ENCODE results near the gene PML.

Gene PML

DNA sequence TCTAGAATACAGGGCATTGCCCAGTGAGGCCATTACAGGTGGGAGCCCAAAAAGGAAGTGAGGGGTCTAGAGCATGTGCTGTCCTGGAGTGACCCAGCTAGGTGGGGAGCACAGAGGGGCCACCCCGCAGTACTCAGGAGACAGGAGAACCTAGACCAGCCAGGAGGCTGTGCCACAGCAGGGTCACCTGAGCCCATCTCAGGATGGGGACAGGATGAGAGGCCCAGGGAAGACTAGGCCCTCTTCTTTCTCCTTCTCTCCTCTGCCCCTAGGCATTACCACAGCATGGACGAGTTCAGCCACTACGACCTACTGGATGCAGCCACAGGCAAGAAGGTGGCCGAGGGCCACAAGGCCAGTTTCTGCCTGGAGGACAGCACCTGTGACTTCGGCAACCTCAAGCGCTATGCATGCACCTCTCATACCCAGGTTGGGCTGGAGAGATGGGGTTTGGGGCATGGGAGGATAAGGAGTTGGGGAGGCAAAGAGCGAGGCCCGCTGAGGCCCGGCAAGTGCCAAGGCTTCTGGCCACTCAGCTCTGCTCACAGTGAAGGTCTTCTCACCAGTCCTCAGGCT lies 47.6 kb upstream of the PML start:
- TF ChIP-seq SPI1 (IDR thresholded peaks at IDR 0.05; ENCODE audit: borderline replicate concordance, low read depth), result no peak
- TF ChIP-seq GABPA (IDR thresholded peaks at IDR 0.05; ENCODE audit: low read depth), result no peak
- TF ChIP-seq, protein P1, sequence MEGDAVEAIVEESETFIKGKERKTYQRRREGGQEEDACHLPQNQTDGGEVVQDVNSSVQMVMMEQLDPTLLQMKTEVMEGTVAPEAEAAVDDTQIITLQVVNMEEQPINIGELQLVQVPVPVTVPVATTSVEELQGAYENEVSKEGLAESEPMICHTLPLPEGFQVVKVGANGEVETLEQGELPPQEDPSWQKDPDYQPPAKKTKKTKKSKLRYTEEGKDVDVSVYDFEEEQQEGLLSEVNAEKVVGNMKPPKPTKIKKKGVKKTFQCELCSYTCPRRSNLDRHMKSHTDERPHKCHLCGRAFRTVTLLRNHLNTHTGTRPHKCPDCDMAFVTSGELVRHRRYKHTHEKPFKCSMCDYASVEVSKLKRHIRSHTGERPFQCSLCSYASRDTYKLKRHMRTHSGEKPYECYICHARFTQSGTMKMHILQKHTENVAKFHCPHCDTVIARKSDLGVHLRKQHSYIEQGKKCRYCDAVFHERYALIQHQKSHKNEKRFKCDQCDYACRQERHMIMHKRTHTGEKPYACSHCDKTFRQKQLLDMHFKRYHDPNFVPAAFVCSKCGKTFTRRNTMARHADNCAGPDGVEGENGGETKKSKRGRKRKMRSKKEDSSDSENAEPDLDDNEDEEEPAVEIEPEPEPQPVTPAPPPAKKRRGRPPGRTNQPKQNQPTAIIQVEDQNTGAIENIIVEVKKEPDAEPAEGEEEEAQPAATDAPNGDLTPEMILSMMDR (IDR thresholded peaks at IDR 0.05; ENCODE audit: insufficient read depth, low read length), result no peak
- TF ChIP-seq, protein P2, sequence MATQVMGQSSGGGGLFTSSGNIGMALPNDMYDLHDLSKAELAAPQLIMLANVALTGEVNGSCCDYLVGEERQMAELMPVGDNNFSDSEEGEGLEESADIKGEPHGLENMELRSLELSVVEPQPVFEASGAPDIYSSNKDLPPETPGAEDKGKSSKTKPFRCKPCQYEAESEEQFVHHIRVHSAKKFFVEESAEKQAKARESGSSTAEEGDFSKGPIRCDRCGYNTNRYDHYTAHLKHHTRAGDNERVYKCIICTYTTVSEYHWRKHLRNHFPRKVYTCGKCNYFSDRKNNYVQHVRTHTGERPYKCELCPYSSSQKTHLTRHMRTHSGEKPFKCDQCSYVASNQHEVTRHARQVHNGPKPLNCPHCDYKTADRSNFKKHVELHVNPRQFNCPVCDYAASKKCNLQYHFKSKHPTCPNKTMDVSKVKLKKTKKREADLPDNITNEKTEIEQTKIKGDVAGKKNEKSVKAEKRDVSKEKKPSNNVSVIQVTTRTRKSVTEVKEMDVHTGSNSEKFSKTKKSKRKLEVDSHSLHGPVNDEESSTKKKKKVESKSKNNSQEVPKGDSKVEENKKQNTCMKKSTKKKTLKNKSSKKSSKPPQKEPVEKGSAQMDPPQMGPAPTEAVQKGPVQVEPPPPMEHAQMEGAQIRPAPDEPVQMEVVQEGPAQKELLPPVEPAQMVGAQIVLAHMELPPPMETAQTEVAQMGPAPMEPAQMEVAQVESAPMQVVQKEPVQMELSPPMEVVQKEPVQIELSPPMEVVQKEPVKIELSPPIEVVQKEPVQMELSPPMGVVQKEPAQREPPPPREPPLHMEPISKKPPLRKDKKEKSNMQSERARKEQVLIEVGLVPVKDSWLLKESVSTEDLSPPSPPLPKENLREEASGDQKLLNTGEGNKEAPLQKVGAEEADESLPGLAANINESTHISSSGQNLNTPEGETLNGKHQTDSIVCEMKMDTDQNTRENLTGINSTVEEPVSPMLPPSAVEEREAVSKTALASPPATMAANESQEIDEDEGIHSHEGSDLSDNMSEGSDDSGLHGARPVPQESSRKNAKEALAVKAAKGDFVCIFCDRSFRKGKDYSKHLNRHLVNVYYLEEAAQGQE (IDR thresholded peaks at IDR 0.05; ENCODE audit: insufficient replicate concordance, low read depth), result no peak
- TF ChIP-seq POLR2AphosphoS5 (IDR thresholded peaks at IDR 0.05; ENCODE audit: low read depth), result no peak
- DNase-seq (ENCODE audit: low read depth in 1 of 2, low spot score in 1 of 2), result no peak
- Histone ChIP-seq H3K27ac (replicated peaks) (no peak overlapping the region), H3K4me3 (replicated peaks; ENCODE audit: insufficient read depth, low read length) (no peak overlapping the region), H3K27me3 (ENCODE audit: insufficient read depth, poor library complexity, severe bottlenecking) (no peaks in the 10 kb centered on the region)

DNA sequence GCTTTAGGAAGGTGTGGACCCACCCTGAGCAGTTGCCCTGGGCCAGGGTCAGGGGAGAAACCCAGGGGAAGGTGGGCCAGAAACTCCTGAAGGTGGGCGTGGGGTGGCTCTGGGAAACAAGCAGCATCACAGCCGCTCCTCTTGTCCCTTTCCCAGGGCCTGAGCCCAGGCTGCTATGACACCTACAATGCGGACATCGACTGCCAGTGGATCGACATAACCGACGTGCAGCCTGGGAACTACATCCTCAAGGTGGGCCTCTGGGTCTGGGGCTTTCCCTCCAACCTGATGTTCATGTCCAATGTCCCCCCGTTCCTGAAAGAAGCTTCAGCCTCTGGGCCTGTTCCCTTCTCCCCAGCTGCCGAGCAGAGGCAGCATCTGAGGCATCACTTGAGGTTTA lies 46.9 kb upstream of the PML start:
- DNase-seq (ENCODE audit: low read depth in 1 of 2, low spot score in 1 of 2), result no peak
- TF ChIP-seq, protein P2 (IDR thresholded peaks at IDR 0.05; ENCODE audit: insufficient replicate concordance, low read depth), result no peak
- TF ChIP-seq SPI1 (IDR thresholded peaks at IDR 0.05; ENCODE audit: borderline replicate concordance, low read depth) (no peak), POLR2AphosphoS5 (IDR thresholded peaks at IDR 0.05; ENCODE audit: low read depth) (no peak), GABPA (IDR thresholded peaks at IDR 0.05; ENCODE audit: low read depth) (no peak)
- TF ChIP-seq, protein P1 (IDR thresholded peaks at IDR 0.05; ENCODE audit: insufficient read depth, low read length), result no peak
- Histone ChIP-seq H3K4me3 (replicated peaks; ENCODE audit: insufficient read depth, low read length) (no peak overlapping the region), H3K27me3 (ENCODE audit: insufficient read depth, poor library complexity, severe bottlenecking) (no peaks in the 10 kb centered on the region), H3K27ac (replicated peaks) (no peak overlapping the region)

DNA sequence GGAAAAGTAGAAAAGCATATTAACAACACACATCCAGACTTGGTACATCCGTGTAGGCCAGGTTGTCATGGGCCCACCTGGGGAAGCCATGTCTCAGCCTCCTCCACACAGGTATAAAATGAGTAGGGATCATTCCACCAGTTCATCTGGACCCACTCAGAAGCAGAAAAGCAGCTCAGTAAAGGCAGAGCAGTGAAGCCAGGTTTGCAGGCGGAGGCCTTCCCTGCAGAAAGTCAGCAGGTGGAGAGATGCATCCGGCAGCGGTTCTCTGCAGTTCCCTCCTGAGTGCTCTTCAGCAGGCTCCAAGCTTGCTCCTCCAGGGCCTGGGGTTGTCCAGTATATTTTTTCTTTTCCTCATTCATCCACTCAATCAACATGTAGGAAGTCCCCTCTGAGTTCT lies 46.1 kb upstream of the PML start:
- DNase-seq (ENCODE audit: low read depth in 1 of 2, low spot score in 1 of 2), result no peak
- no peak overlapping the region for H3K27ac ChIP-seq (replicated peaks)
- no peak overlapping the region for H3K4me3 ChIP-seq (replicated peaks; ENCODE audit: insufficient read depth, low read length)
- TF ChIP-seq SPI1 (IDR thresholded peaks at IDR 0.05; ENCODE audit: borderline replicate concordance, low read depth) (no peak), POLR2AphosphoS5 (IDR thresholded peaks at IDR 0.05; ENCODE audit: low read depth) (no peak), GABPA (IDR thresholded peaks at IDR 0.05; ENCODE audit: low read depth) (no peak)
- TF ChIP-seq, protein P2 (IDR thresholded peaks at IDR 0.05; ENCODE audit: insufficient replicate concordance, low read depth), result no peak
- TF ChIP-seq, protein P1 (IDR thresholded peaks at IDR 0.05; ENCODE audit: insufficient read depth, low read length), result no peak
- H3K27me3 ChIP-seq (ENCODE audit: insufficient read depth, poor library complexity, severe bottlenecking), result no peaks in the 10 kb centered on the region
